Caco-2 (cell line): Measurements from ENCODE around the gene SLC19A1. TPM values are rescaled to one million over a fixed set of nuclear protein-coding genes. Genes with fewer than 3 reads are reported as not detected.
A peak's percentile ranks its signal among the peaks of the same experiment; 100 is the strongest.

Experiments used
- BruUV-seq: library from RNA; stranded (reverse); fragments of 400-500 nt; replicated peaks from 2 replicates; lab custom pipeline; 2021; lab: Mats Ljungman, UMichigan
- CTCF ChIA-PET: fragments of 300-600 bp; sonication (Branson Sonifier 250); formaldehyde crosslinking; loops from one replicate; lab custom pipeline; 2022; ENCODE audit warnings: antibody characterized with exemption; lab: Charles Lee
- POLR2A ChIA-PET: fragments of 300-600 bp; sonication (Branson Sonifier 250); formaldehyde crosslinking; loops from one replicate; lab custom pipeline; 2022; ENCODE audit warnings: antibody characterized with exemption; lab: Charles Lee
- DNase-seq, 2 experiments: peaks; one replicate each; pipeline versions ENCODE4 v3.0.0 to v3.0.0-alpha.2; 2020 to 2022
- H3K27me3 ChIP-seq: replicated peaks from 2 replicates; pipeline ENCODE4 v1.6.0; 2011; ENCODE audit warnings: low read length; ENCODE audit not compliant: control insufficient read depth, insufficient read depth
- H3K36me3 ChIP-seq: 2 replicates; pipeline ENCODE4 v1.5.1; 2011; ENCODE audit warnings: low read length; ENCODE audit not compliant: control insufficient read depth, insufficient read depth
- H3K4me1 ChIP-seq: fragments of 250-450 bp; sonication (Bioruptor Pico); 2 replicates; pipeline ENCODE4 v1.5.1; 2020; ENCODE audit warnings: mild to moderate bottlenecking
- H3K4me3 ChIP-seq: 2 replicates; pipeline ENCODE4 v1.5.1; 2011; ENCODE audit warnings: low read depth, mild to moderate bottlenecking, control low read depth, low read length
- H3K9me3 ChIP-seq: fragments of 250-450 bp; sonication (Bioruptor Pico); 2 replicates; pipeline ENCODE4 v1.5.1; 2020; ENCODE audit warnings: mild to moderate bottlenecking, moderate library complexity
- H3K27ac Mint-ChIP-seq: one replicate; pipeline ENCODE4 v1.8.0; 2022; ENCODE audit warnings: mixed read lengths; ENCODE audit not compliant: unreplicated experiment
- H3K27me3 Mint-ChIP-seq: one replicate; pipeline ENCODE4 v1.8.0; 2022; ENCODE audit warnings: mixed read lengths; ENCODE audit not compliant: insufficient read depth, unreplicated experiment
- H3K36me3 Mint-ChIP-seq: one replicate; pipeline ENCODE4 v1.8.0; 2022; ENCODE audit warnings: mild to moderate bottlenecking, mixed read lengths; ENCODE audit not compliant: insufficient read depth, unreplicated experiment
- H3K4me1 Mint-ChIP-seq: one replicate; pipeline ENCODE4 v1.8.0; 2022; ENCODE audit warnings: low read depth, mixed read lengths; ENCODE audit not compliant: unreplicated experiment
- H3K4me3 Mint-ChIP-seq: one replicate; pipeline ENCODE4 v1.8.0; 2022; ENCODE audit warnings: mild to moderate bottlenecking, moderate library complexity, mixed read lengths; ENCODE audit not compliant: unreplicated experiment
- H3K9me3 Mint-ChIP-seq: one replicate; pipeline ENCODE4 v1.8.0; 2022; ENCODE audit warnings: mixed read lengths; ENCODE audit not compliant: unreplicated experiment
- CTCF ChIP-seq, 2 experiments: fragments of 200-600 bp in 1 of 2; IDR thresholded peaks; 1 replicate in 1 of 2; 2 replicates in 1 of 2; pipeline versions ENCODE4 v1.5.1 to v1.8.0; 2011 to 2022; ENCODE audit warnings: antibody characterized with exemption in 1 of 2, control low read depth in 1 of 2, inconsistent platforms in 1 of 2, low read depth in 1 of 2, low read length in 1 of 2, mild to moderate bottlenecking in 1 of 2, moderate library complexity in 1 of 2; ENCODE audit not compliant: insufficient read depth in 1 of 2, severe bottlenecking in 1 of 2, unreplicated experiment in 1 of 2
- intact Hi-C: fragments of 100-400 bp; cut with micrococcal nuclease; formaldehyde crosslinking; loops from one replicate; pipeline ENCODE4 v1.10.0; 2022; ENCODE audit not compliant: unreplicated experiment
- total RNA-seq: library from RNA; stranded (reverse); gene quantifications from 2 replicates; pipeline ENCODE4 v1.2.3, GENCODE V29; 2022

Gene SLC19A1
- total RNA-seq, 1 experiment from 2014 or later, result 45.4 TPM

GRCh38 chr21:45583831-45584509, 41.7 kb upstream of the SLC19A1 start:
- Mint-ChIP-seq H3K4me1 (no peaks in the 10 kb centered on the region), H3K27me3 (peaks cover 3% of the 10 kb centered on the region), H3K27ac (no peak overlapping the region), H3K36me3 (no peaks in the 10 kb centered on the region), H3K9me3 (peaks cover 32% of the 10 kb centered on the region), H3K4me3 (no peak overlapping the region)
- ChIA-PET CTCF (interaction anchor here (1.0 kb wide), 1 partner anchor 28 kb away, joined by 4 read pairs; no protein-coding TSS in a partner anchor), POLR2A (no interaction called here)
- intact Hi-C loops, result no loop called here
- Histone ChIP-seq H3K4me1 (no peaks in the 10 kb centered on the region), H3K4me3 (no peak overlapping the region), H3K9me3 (peaks cover 18% of the 10 kb centered on the region), H3K36me3 (no peaks in the 10 kb centered on the region), H3K27me3 (no peaks in the 10 kb centered on the region)
- TF ChIP-seq CTCF (IDR thresholded peaks at IDR 0.05; ENCODE audit: insufficient read depth in 1 of 2, low read depth in 1 of 2, low read length in 1 of 2, severe bottlenecking in 1 of 2, unreplicated experiment in 1 of 2), result no peak
- no TSS peak for BruUV-seq
- peak in 1 of 2 experiments; percentile 6 for DNase-seq

DNA sequence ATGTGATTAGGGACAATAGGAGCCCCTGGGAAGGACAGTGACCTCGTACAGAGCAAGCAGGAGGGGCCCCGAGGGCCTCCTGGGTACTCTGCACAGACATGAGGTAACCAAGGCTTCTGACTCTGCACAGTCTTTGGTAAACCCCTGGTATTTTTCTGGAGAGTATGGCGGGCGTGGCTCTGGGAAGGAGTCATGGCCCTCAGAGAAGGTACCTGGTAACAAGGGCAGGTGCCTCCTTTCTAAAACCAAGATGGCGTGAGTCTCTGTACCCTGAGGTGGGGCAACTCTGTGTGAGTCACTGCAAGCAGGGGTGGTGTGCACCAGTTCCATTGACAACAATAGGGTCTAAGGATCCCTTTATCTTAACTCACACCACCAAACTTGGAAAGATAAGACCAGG, 39.9 kb upstream of the SLC19A1 start:
- Mint-ChIP-seq H3K27me3 (no peaks in the 10 kb centered on the region), H3K4me1 (no peaks in the 10 kb centered on the region), H3K4me3 (no peak overlapping the region), H3K36me3 (no peaks in the 10 kb centered on the region), H3K9me3 (peaks cover 13% of the 10 kb centered on the region), H3K27ac (no peak overlapping the region)
- Histone ChIP-seq H3K4me1 (no peaks in the 10 kb centered on the region), H3K4me3 (no peak overlapping the region), H3K36me3 (no peaks in the 10 kb centered on the region), H3K9me3 (peaks cover 18% of the 10 kb centered on the region), H3K27me3 (no peaks in the 10 kb centered on the region)
- ChIA-PET CTCF (no interaction called here), POLR2A (no interaction called here)
- intact Hi-C loops, result no loop called here
- no TSS peak for BruUV-seq
- DNase-seq, result peak in 1 of 2 experiments; percentile 19
- TF ChIP-seq CTCF (IDR thresholded peaks at IDR 0.05; ENCODE audit: insufficient read depth in 1 of 2, low read depth in 1 of 2, low read length in 1 of 2, severe bottlenecking in 1 of 2, unreplicated experiment in 1 of 2), result no peak

DNA sequence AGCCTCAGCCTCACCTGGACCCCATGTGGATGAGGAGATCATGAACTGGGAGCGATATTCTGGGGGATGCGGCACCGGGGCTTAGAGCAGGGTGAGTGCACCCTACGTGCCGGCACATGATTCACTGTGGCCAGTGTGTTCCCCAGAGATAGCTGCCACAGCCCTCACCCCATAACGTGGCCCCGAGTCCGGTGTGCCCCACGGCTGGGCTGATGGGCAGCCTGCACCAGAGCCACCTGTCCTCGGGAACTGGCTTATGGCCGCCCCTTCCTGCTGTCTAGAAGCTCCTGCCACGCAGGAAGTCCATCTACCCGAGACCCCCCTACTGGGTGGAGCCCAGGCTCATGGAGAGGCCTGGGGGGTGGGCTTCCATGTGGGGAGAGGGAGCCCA, 39.1 kb upstream of the SLC19A1 start:
- POLR2A ChIA-PET, result no interaction called here
- CTCF ChIA-PET, result no interaction called here

More for the DNA sequence above, 39.1 kb upstream of the SLC19A1 start:
- peaks cover 9% of the 10 kb centered on the region for H3K9me3 ChIP-seq
- H3K27ac Mint-ChIP-seq, result no peak overlapping the region
- no peaks in the 10 kb centered on the region for H3K4me1 Mint-ChIP-seq
- intact Hi-C loops, result no loop called here
- H3K4me1 ChIP-seq, result no peaks in the 10 kb centered on the region
- no peak overlapping the region for H3K4me3 ChIP-seq
- H3K36me3 ChIP-seq, result no peaks in the 10 kb centered on the region
- DNase-seq, result peak in 1 of 2 experiments; percentile 23
- no TSS peak for BruUV-seq
- H3K27me3 ChIP-seq, result no peaks in the 10 kb centered on the region
- no peak overlapping the region for H3K4me3 Mint-ChIP-seq
- TF ChIP-seq CTCF (IDR thresholded peaks at IDR 0.05; ENCODE audit: insufficient read depth in 1 of 2, low read depth in 1 of 2, low read length in 1 of 2, severe bottlenecking in 1 of 2, unreplicated experiment in 1 of 2), result no peak
- peaks cover 5% of the 10 kb centered on the region for H3K9me3 Mint-ChIP-seq
- H3K36me3 Mint-ChIP-seq, result no peaks in the 10 kb centered on the region
- peaks cover 4% of the 10 kb centered on the region for H3K27me3 Mint-ChIP-seq
